Esophagus muscularis mucosa (tissue), 4 donors: ENCODE data around the gene ZNF777.

Experiments used
- EP300 ChIP-seq: sonication (generic); formaldehyde crosslinking; IDR thresholded peaks from one replicate; pipeline ENCODE4 v1.6.1; 2017; ENCODE audit warnings: antibody characterized with exemption
- POLR2A ChIP-seq: fragments of 450-650 bp; IDR thresholded peaks from one replicate; pipeline ENCODE4 v1.6.1; 2017; ENCODE audit warnings: antibody characterized with exemption, moderate library complexity, mild to moderate bottlenecking, low read depth
- POLR2AphosphoS5 ChIP-seq, 2 donors: sonication (generic); formaldehyde crosslinking; IDR thresholded peaks; one replicate each; pipeline ENCODE4 v1.6.1; 2017; ENCODE audit warnings: antibody characterized with exemption in 2 of 2
- TF ChIP-seq, protein P1 (sequence below), 3 experiments: fragments of 200-600 bp in 2 of 3; fragments of 450-650 bp in 1 of 3; sonication (generic) in 2 of 3; IDR thresholded peaks; one replicate each; pipeline ENCODE4 v1.5.1; 2017 to 2019; ENCODE audit warnings: antibody characterized with exemption in 3 of 3, mild to moderate bottlenecking in 2 of 3, moderate library complexity in 1 of 3

DNA sequence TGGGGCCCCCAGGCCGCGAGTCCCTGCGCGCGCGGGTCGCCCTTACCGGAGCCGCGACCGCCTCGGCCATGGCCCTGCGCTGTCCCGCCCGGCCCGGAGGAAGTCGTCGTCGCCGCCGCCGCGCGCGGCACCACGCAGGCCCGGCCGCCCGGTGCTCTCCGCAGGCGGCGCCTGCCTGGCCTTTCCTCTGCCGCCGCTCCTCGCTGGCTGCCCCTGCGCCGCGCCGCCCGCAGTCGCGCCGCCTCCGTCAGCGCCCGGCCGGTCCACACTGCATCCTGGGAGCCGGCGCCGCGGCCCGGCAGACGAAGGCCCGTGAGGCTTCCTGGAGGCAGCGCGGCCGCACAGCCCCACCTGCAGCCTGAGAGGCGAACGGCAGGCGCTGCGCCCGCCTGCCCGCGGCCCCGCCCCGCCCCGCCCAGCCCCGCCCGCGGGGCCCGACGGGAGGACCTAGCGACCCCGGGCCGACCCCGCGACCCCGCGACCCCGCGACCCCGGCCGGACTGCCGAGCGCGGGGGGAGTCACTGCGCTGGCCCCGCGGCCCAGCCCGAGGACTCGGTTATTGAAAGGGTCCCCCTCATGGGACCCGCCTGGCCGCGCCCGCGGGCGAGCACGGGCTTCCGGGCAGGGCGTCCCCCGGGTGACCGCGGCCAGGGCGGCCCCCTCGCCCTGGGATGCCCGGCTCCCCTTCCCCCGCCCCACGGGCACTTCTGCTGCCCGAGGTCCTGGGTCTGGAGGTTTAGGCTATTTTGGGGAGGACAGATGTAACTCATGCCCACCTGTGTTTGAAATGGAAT lies 36.8 kb upstream of the ZNF777 start, which contains the start of gene ZNF746:
- TF ChIP-seq, protein P1, sequence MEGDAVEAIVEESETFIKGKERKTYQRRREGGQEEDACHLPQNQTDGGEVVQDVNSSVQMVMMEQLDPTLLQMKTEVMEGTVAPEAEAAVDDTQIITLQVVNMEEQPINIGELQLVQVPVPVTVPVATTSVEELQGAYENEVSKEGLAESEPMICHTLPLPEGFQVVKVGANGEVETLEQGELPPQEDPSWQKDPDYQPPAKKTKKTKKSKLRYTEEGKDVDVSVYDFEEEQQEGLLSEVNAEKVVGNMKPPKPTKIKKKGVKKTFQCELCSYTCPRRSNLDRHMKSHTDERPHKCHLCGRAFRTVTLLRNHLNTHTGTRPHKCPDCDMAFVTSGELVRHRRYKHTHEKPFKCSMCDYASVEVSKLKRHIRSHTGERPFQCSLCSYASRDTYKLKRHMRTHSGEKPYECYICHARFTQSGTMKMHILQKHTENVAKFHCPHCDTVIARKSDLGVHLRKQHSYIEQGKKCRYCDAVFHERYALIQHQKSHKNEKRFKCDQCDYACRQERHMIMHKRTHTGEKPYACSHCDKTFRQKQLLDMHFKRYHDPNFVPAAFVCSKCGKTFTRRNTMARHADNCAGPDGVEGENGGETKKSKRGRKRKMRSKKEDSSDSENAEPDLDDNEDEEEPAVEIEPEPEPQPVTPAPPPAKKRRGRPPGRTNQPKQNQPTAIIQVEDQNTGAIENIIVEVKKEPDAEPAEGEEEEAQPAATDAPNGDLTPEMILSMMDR (IDR thresholded peaks at IDR 0.05), result peak; percentile 41 to 79 (median 78)
- TF ChIP-seq POLR2AphosphoS5 (IDR thresholded peaks at IDR 0.05), result peak; percentile 47 to 54
- no peak for TF ChIP-seq POLR2A
- no peak for TF ChIP-seq EP300
